Heart left ventricle (tissue), 16 donors: ENCODE measurements around the gene TUBE1. TPM values are rescaled to one million over a fixed set of nuclear protein-coding genes. Genes with fewer than 3 reads are reported as not detected.
A peak's percentile ranks its signal among the peaks of the same experiment; 100 is the strongest.

ENCODE experiments used
- ATAC-seq, 4 donors: fragments of 200-7000 bp; cut with Tn5 transposase; one replicate each; pipeline ENCODE4 v1.9.1; 2020 to 2022; ENCODE audit warnings: moderate library complexity in 4 of 4, mild to moderate bottlenecking in 3 of 4, moderate number of reproducible peaks in 1 of 4
- DNase-seq, 5 donors: peaks; one replicate each; pipeline ENCODE4 v3.0.0-alpha.2; 2020
- H3K27ac ChIP-seq, 12 donors: fragments of 200-600 bp; sonication (generic) in 4 of 12; one replicate each; pipeline versions ENCODE4 v1.5.0 to v1.8.0; 2016 to 2022; ENCODE audit warnings: mild to moderate bottlenecking in 2 of 12
- H3K27me3 ChIP-seq, 9 donors: fragments of 200-600 bp; sonication (generic) in 2 of 9; one replicate each; pipeline versions ENCODE4 v1.5.1 to v1.8.0; 2016 to 2022; ENCODE audit warnings: mild to moderate bottlenecking in 3 of 9
- H3K36me3 ChIP-seq, 9 donors: fragments of 200-600 bp; sonication (generic) in 2 of 9; one replicate each; pipeline versions ENCODE4 v1.5.0 to v1.8.0; 2018 to 2022; ENCODE audit warnings: mild to moderate bottlenecking in 2 of 9
- H3K4me1 ChIP-seq, 12 donors: fragments of 200-600 bp; sonication (generic) in 4 of 12; one replicate each; pipeline versions ENCODE4 v1.5.0 to v1.8.0; 2016 to 2022; ENCODE audit warnings: mild to moderate bottlenecking in 3 of 12
- H3K4me3 ChIP-seq, 12 donors: fragments of 200-600 bp; sonication (generic) in 4 of 12; one replicate each; pipeline versions ENCODE4 v1.5.0 to v1.8.0; 2017 to 2022; ENCODE audit warnings: mild to moderate bottlenecking in 9 of 12, moderate library complexity in 4 of 12
- H3K9me3 ChIP-seq, 12 donors: fragments of 200-600 bp; sonication (generic) in 4 of 12; one replicate each; pipeline versions ENCODE4 v1.5.0 to v1.8.0; 2016 to 2022; ENCODE audit warnings: mild to moderate bottlenecking in 1 of 12
- CTCF ChIP-seq, 12 donors: fragments of 200-600 bp; sonication (generic) in 4 of 12; IDR thresholded peaks; one replicate each; pipeline versions ENCODE4 v1.5.0 to v1.8.0; 2018 to 2022; ENCODE audit warnings: antibody characterized with exemption in 12 of 12, mild to moderate bottlenecking in 5 of 12
- POLR2A ChIP-seq, 2 donors: fragments of 450-650 bp; IDR thresholded peaks; one replicate each; pipeline ENCODE4 v1.6.1; 2017; ENCODE audit warnings: antibody characterized with exemption in 2 of 2, mild to moderate bottlenecking in 2 of 2, moderate library complexity in 2 of 2
- WGBS, 4 donors: extraction: QIAGEN DNeasy Blood & Tissue Kit in 2 of 4; methylation state at CpG; one replicate each; pipeline versions ENCODE4 v1.1.5 to v1.1.7; 2013 to 2018; 5-methylcytosine and 5-hydroxymethylcytosine counted together
- intact Hi-C, 10 donors: fragments of 100-400 bp; cut with DNase I; formaldehyde crosslinking; loops; one replicate each; pipeline versions ENCODE4 v1.11.1 to v1.14.2; 2022
- polyA plus RNA-seq, 2 donors: library from polyadenylated mRNA; stranded (reverse); fragments of 200-250 nt; gene quantifications; one replicate each; pipeline ENCODE4 v1.2.3, GENCODE V29; 2013
- total RNA-seq, 9 donors: library from RNA; depleted of rRNA in 2 of 9; stranded (reverse); fragments of >200 nt in 2 of 9; fragmentation: NEBNext Ultra II Directional in 3 of 9; extraction: Animal tissue kit (Norgen Biotek cat#: 25700) in 3 of 9; gene quantifications; one replicate each; pipeline versions ENCODE4 v1.1.0 to v1.2.4, GENCODE V29; 2016 to 2023
- donor health status: ischemic (EF 13 %, LVEDD 7.1; RV severe dilation, severe dysfunction).
- donor health status: healthy with polysubstance abuse.
- donor health status: DM: no; HTN: yes; CAD: no.
- donor health status: DM: no; HTN: no; CAD: no.
- donor health status: ischemic (EF 25% LVEDD 6.9; RV normal size, moderate dysfunction).
- donor health status: ischemic (EF 25% LVEDD 5.7; RV mildly dilated, moderate dysfunction).
- donor health status: healthy.
- donor health status: DM: yes; HTN: yes; CAD: no.
- donor health status: ischemic (EF 35%, LVEDD 5.7; RV mildly dilated, moderate dysfunction).
- donor health status: nonischemic (EF 11% LVEDD 7.7; RV severe dilation, severe dysfunction).
- donor health status: DM: yes; HTN: yes; CAD: no.
- donor health status: PGD.
- donor health status: ischemic (EF 29% LVEDD 5.4; RV normal size, mild dysfunction).
- donor health status: nonischemic (EF 23%, LVEDD 6.1; RV moderate dilation, normal function).

Gene TUBE1
- total and polyA plus RNA-seq, 11 donors: 10.1 to 33.2 (median 23.3) TPM

GRCh38 chr6:112087916-112088315, 634 bp upstream of the TUBE1 start:
- H3K27me3 ChIP-seq: no peaks in the 10 kb centered on the region
- H3K4me3 ChIP-seq: peak overlapping the region; percentile 62 to 88 (median 80)
- H3K36me3 ChIP-seq: peaks cover 0 to 26% (median 16%) of the 10 kb centered on the region in 9 donors
- no peaks in the 10 kb centered on the region for H3K9me3 ChIP-seq
- intact Hi-C loops: no loop called here
- peak overlapping the region; percentile 73 to 92 (median 86) for H3K27ac ChIP-seq
- TF ChIP-seq POLR2A (IDR thresholded peaks at IDR 0.05): no peak
- no peak for TF ChIP-seq CTCF (IDR thresholded peaks at IDR 0.05)
- no peak for ATAC-seq
- 16 to 21% (median 20%) methylated on average over 7 of the region's 7 CpGs for WGBS, 4 donors
- H3K4me1 ChIP-seq: peaks cover 0 to 35% (median 17%) of the 10 kb centered on the region in 12 donors
- no peak for DNase-seq

GRCh38 chr6:112086744-112087135, 542 bp downstream of the TUBE1 start:
- peaks cover 0 to 38% (median 16%) of the 10 kb centered on the region in 9 donors for H3K36me3 ChIP-seq
- no peak for DNase-seq
- WGBS, 4 donors: 0 to 1% (median 0%) methylated on average over 8 of the region's 8 CpGs
- peaks cover 0 to 35% (median 17%) of the 10 kb centered on the region in 12 donors for H3K4me1 ChIP-seq
- no peaks in the 10 kb centered on the region for H3K9me3 ChIP-seq
- intact Hi-C loops: no loop called here
- peak overlapping the region; percentile 62 to 88 (median 80) for H3K4me3 ChIP-seq
- peak overlapping the region; percentile 73 to 92 (median 86) for H3K27ac ChIP-seq
- TF ChIP-seq CTCF (IDR thresholded peaks at IDR 0.05) (peak in 4 of 12 donors; percentile 20 to 32 (median 25)), POLR2A (IDR thresholded peaks at IDR 0.05) (no peak)
- peak in 2 of 4 donors; percentile 20 to 36 for ATAC-seq
- no peaks in the 10 kb centered on the region for H3K27me3 ChIP-seq

GRCh38 chr6:112085286-112086065, 1.8 kb downstream of the TUBE1 start:
- H3K4me3 ChIP-seq: peak overlapping the region in 9 of 12 donors; percentile 62 to 88 (median 83)
- DNase-seq (peak in 4 of 5 donors; percentile 50 to 68 (median 56)), ATAC-seq (peak; percentile 39 to 60 (median 52))
- H3K36me3 ChIP-seq: peaks cover 0 to 50% (median 25%) of the 10 kb centered on the region in 9 donors
- H3K27ac ChIP-seq: peak overlapping the region in 9 of 12 donors; percentile 79 to 92 (median 85)
- TF ChIP-seq POLR2A (IDR thresholded peaks at IDR 0.05) (no peak), CTCF (IDR thresholded peaks at IDR 0.05) (no peak)
- no peaks in the 10 kb centered on the region for H3K27me3 ChIP-seq
- no peaks in the 10 kb centered on the region for H3K9me3 ChIP-seq
- intact Hi-C loops: no loop called here
- 64 to 70% (median 67%) methylated on average over 8 of the region's 8 CpGs for WGBS, 4 donors
- peaks cover 0 to 35% (median 17%) of the 10 kb centered on the region in 12 donors for H3K4me1 ChIP-seq

- no peak overlapping the region for H3K27ac ChIP-seq
- H3K4me3 ChIP-seq: no peak overlapping the region
- H3K4me1 ChIP-seq: peaks cover 0 to 25% (median 9%) of the 10 kb centered on the region in 12 donors
- peaks cover 0 to 89% (median 61%) of the 10 kb centered on the region in 9 donors for H3K36me3 ChIP-seq
- no peaks in the 10 kb centered on the region for H3K27me3 ChIP-seq
- intact Hi-C loops: loop anchor here in 1 of 10 donors (5.0 kb wide), 1 partner anchor 46 kb away; no protein-coding TSS in a partner anchor
- WGBS, 4 donors: 86 to 93% (median 92%) methylated on average over 4 of the region's 4 CpGs
- DNase-seq (no peak), ATAC-seq (no peak)
- no peaks in the 10 kb centered on the region for H3K9me3 ChIP-seq
- TF ChIP-seq POLR2A (IDR thresholded peaks at IDR 0.05) (no peak), CTCF (IDR thresholded peaks at IDR 0.05) (no peak)
Observed at GRCh38 chr6:112081569-112081968, 5.7 kb downstream of the TUBE1 start.
